ENCODE results near the gene TRIP13.
"Not testable (repeated sequence)": the region's sequence is repeated elsewhere in the genome, so short reads cannot be mapped to it uniquely, and the experiment has no call there.

The TRIP13 gene

GRCh38 chr5:923281-923873, 30.7 kb downstream of the TRIP13 start:
- TF ChIP-seq CTCF (IDR thresholded peaks at IDR 0.05; ENCODE audit: low read depth, low read length) = peak; percentile 93
- no peak overlapping the region for H3K4me3 ChIP-seq (ENCODE audit: low read depth, low read length)
- DNase-seq (ENCODE audit: low read depth, low spot score) = peak; percentile 49
- in situ Hi-C loops (cut with HindIII; ENCODE audit: low sequenced_read_pairs) = no loop called here

GRCh38 chr5:926417-927171, 33.9 kb downstream of the TRIP13 start:
- in situ Hi-C loops (cut with HindIII; ENCODE audit: low sequenced_read_pairs) = no loop called here
- peak; percentile 36 for TF ChIP-seq CTCF (IDR thresholded peaks at IDR 0.05; ENCODE audit: low read depth, low read length)
- DNase-seq (ENCODE audit: low read depth, low spot score) = peak; percentile 18
- H3K4me3 ChIP-seq (ENCODE audit: low read depth, low read length) = peak overlapping the region; percentile 18

GRCh38 chr5:927172-928015, 34.7 kb downstream of the TRIP13 start:
- TF ChIP-seq CTCF (IDR thresholded peaks at IDR 0.05; ENCODE audit: low read depth, low read length) = no peak
- no peak overlapping the region for H3K4me3 ChIP-seq (ENCODE audit: low read depth, low read length)
- no peak for DNase-seq (ENCODE audit: low read depth, low spot score)
- in situ Hi-C loops (cut with HindIII; ENCODE audit: low sequenced_read_pairs) = no loop called here

- DNase-seq (ENCODE audit: low read depth, low spot score); H3K4me3 ChIP-seq (ENCODE audit: low read depth, low read length); in situ Hi-C loops (cut with HindIII; ENCODE audit: low sequenced_read_pairs): not testable (repeated sequence)
Measured at GRCh38 chr5:929182-929581, 36.5 kb downstream of the TRIP13 start.

GRCh38 chr5:929596-929995, 36.9 kb downstream of the TRIP13 start:
- no peak for DNase-seq (ENCODE audit: low read depth, low spot score)
- in situ Hi-C loops (cut with HindIII; ENCODE audit: low sequenced_read_pairs) = no loop called here
- H3K4me3 ChIP-seq (ENCODE audit: low read depth, low read length) = no peak overlapping the region
- no peak for TF ChIP-seq CTCF (IDR thresholded peaks at IDR 0.05; ENCODE audit: low read depth, low read length)

- in situ Hi-C loops (cut with HindIII; ENCODE audit: low sequenced_read_pairs) = no loop called here
- no peak for DNase-seq (ENCODE audit: low read depth, low spot score)
- no peak overlapping the region for H3K4me3 ChIP-seq (ENCODE audit: low read depth, low read length)
- TF ChIP-seq CTCF (IDR thresholded peaks at IDR 0.05; ENCODE audit: low read depth, low read length) = no peak
Measured at GRCh38 chr5:930866-931265, 38.2 kb downstream of the TRIP13 start.

Measured in astrocyte of the spinal cord (primary cell).